HepG2 (cell line): ENCODE results near the gene INTS2. TPM values are rescaled to one million over a fixed set of nuclear protein-coding genes. Genes with fewer than 3 reads are reported as not detected.
"Not testable (repeated sequence)": the region's sequence is repeated elsewhere in the genome, so short reads cannot be mapped to it uniquely, and the experiment has no call there.

Source experiments
- ATAC-seq: fragments of 200-7000 bp; cut with Tn5 transposase; 3 replicates; pipeline ENCODE4 v1.9.1; 2020; ENCODE audit warnings: mild to moderate bottlenecking, moderate library complexity
- BruUV-seq: library from RNA; stranded (reverse); fragments of 400-500 nt; replicated peaks from 2 replicates; lab custom pipeline; 2021; lab: Mats Ljungman, UMichigan
- CTCF ChIA-PET: fragments of 300-600 bp; formaldehyde crosslinking; extraction: SDS; loops from one replicate; lab custom pipeline; 2021; ENCODE audit warnings: low total read pairs, inconsistent platforms, low intra/inter-chr PET ratio; lab: Yijun Ruan, JAX
- POLR2A ChIA-PET: fragments of 350-600 bp; sonication (Branson Sonifier 250); formaldehyde crosslinking; loops from one replicate; lab custom pipeline; 2020; ENCODE audit warnings: antibody characterized with exemption, inconsistent platforms; lab: Yijun Ruan, JAX
- DNase-seq: peaks from one replicate; pipeline ENCODE4 v3.0.0-alpha.2; 2015; ENCODE audit warnings: low spot score
- FAIRE-seq: peaks from 3 replicates; lab custom pipeline; 2011; peaks lifted over from hg19 to GRCh38; lab: Jason Lieb, UNC
- H2AFZ ChIP-seq: one replicate; pipeline ENCODE4 v1.6.1; 2011; ENCODE audit warnings: low read length, inconsistent platforms
- H3K27ac ChIP-seq: fragments of 300-600 bp; 3 replicates; pipeline ENCODE4 v1.8.0; 2011; ENCODE audit warnings: mixed run types, mild to moderate bottlenecking, mixed read lengths, low read length, inconsistent platforms; ENCODE audit not compliant: insufficient read depth; ENCODE audit errors: extremely low read length
- H3K27me3 ChIP-seq, 2 experiments: fragments of 200-600 bp in 1 of 2; 2 replicates in 1 of 2; 3 replicates in 1 of 2; pipeline versions ENCODE4 v1.6.0 to v1.8.0; 2011; ENCODE audit warnings: low read length in 2 of 2, mild to moderate bottlenecking in 2 of 2, moderate library complexity in 2 of 2, inconsistent platforms in 1 of 2; ENCODE audit not compliant: insufficient read depth in 2 of 2, control insufficient read depth in 1 of 2
- H3K36me3 ChIP-seq, 2 experiments: fragments of 200-600 bp in 1 of 2; replicated peaks in 1 of 2; 2 replicates in 1 of 2; 3 replicates in 1 of 2; pipeline versions ENCODE4 v1.5.1 to v1.8.0; 2011; ENCODE audit warnings: low read length in 2 of 2, inconsistent platforms in 1 of 2; ENCODE audit not compliant: insufficient read depth in 2 of 2, control insufficient read depth in 1 of 2
- H3K4me1 ChIP-seq: 2 replicates; pipeline ENCODE4 v1.5.1; 2012; ENCODE audit warnings: low read length, inconsistent platforms; ENCODE audit not compliant: insufficient read depth
- H3K4me2 ChIP-seq: 2 replicates; pipeline ENCODE4 v1.6.0; 2011; ENCODE audit warnings: low read depth, low read length, inconsistent platforms
- H3K4me3 ChIP-seq, 3 experiments: fragments of 200-600 bp in 1 of 3; sonication (generic), shearing (Covaris generic) in 1 of 3; replicated peaks in 1 of 3; 2 replicates each; pipeline ENCODE4 v1.5.1; 2011 to 2016; ENCODE audit warnings: low read length in 3 of 3, inconsistent platforms in 2 of 3, low read depth in 2 of 3, mild to moderate bottlenecking in 2 of 3, control low read depth in 1 of 3, mixed read lengths in 1 of 3; ENCODE audit not compliant: insufficient read depth in 1 of 3
- H3K79me2 ChIP-seq: one replicate; pipeline ENCODE4 v1.6.1; 2011; ENCODE audit warnings: low read length, inconsistent platforms; ENCODE audit not compliant: insufficient read depth
- H3K9ac ChIP-seq: 2 replicates; pipeline ENCODE4 v1.6.0; 2011; ENCODE audit warnings: mild to moderate bottlenecking, low read depth, low read length, inconsistent platforms; ENCODE audit not compliant: insufficient read depth
- H3K9me3 ChIP-seq: 2 replicates; pipeline ENCODE4 v1.5.1; 2012; ENCODE audit warnings: mild to moderate bottlenecking, low read length
- H4K20me1 ChIP-seq: 2 replicates; pipeline ENCODE4 v1.6.0; 2011; ENCODE audit warnings: inconsistent platforms, mild to moderate bottlenecking, low read length, moderate library complexity; ENCODE audit not compliant: insufficient read depth
- CAMTA2 ChIP-seq: sonication (generic); formaldehyde crosslinking; IDR thresholded peaks from 2 replicates; pipeline ENCODE4 v1.4.0; 2020; ENCODE audit warnings: mild to moderate bottlenecking, missing genetic modification reagents, borderline replicate concordance
- CREB1 ChIP-seq, 2 experiments: fragments of 450-650 bp in 1 of 2; IDR thresholded peaks; 2 replicates each; pipeline ENCODE4 v1.6.1; 2016 to 2017; ENCODE audit warnings: control low read depth in 1 of 2, mild to moderate bottlenecking in 1 of 2, missing compliant biosample characterization in 1 of 2, missing genetic modification characterization in 1 of 2
- DNMT3B ChIP-seq: conservative IDR thresholded peaks from 2 replicates; pipeline ENCODE4 v1.6.1; 2016; ENCODE audit warnings: missing biosample characterization, control low read depth
- MAFG ChIP-seq: sonication (generic); formaldehyde crosslinking; IDR thresholded peaks from 2 replicates; pipeline ENCODE4 v1.5.1; 2020; ENCODE audit warnings: mild to moderate bottlenecking, missing genetic modification reagents
- NCOA1 ChIP-seq: sonication (generic); formaldehyde crosslinking; IDR thresholded peaks from 2 replicates; pipeline ENCODE4 v1.9.0; 2021; ENCODE audit warnings: missing genetic modification reagents
- RXRB ChIP-seq: IDR thresholded peaks from 2 replicates; pipeline ENCODE4 v1.6.1; 2016; ENCODE audit warnings: borderline replicate concordance, missing genetic modification reagents, missing compliant biosample characterization
- ZNF670 ChIP-seq: sonication (generic); formaldehyde crosslinking; IDR thresholded peaks from 2 replicates; pipeline ENCODE4 v1.8.0; 2022; ENCODE audit warnings: mild to moderate bottlenecking, missing genetic modification reagents, borderline replicate concordance
- ZNF792 ChIP-seq: IDR thresholded peaks from 2 replicates; pipeline ENCODE4 v1.6.1; 2016
- WGBS: methylation state at CpG from one replicate; pipeline ENCODE4 v1.1.6; 2017; ENCODE audit warnings: low lambda C conversion rate; 5-methylcytosine and 5-hydroxymethylcytosine counted together
- in situ Hi-C: cut with HindIII; loops from 2 replicates; pipeline ENCODE4 v1.10.0; 2017; ENCODE audit warnings: low pct_unique_long_range_greater_than_20kb; ENCODE audit not compliant: extremely low pct_ligation_motif_present
- intact Hi-C: fragments of 100-400 bp; cut with micrococcal nuclease; formaldehyde crosslinking; loops from one replicate; pipeline ENCODE4 v1.10.0; 2022; ENCODE audit not compliant: unreplicated experiment
- polyA plus RNA-seq, 8 experiments: library from polyadenylated mRNA; depleted of rRNA in 3 of 8; stranded (reverse) in 7 of 8; unstranded in 1 of 8; fragments of >200 nt; fragmentation: Illumina TruSeq in 4 of 8; extraction: Trizol in 4 of 8; gene quantifications; 2 replicates each; pipeline versions ENCODE4 v1.2.1 to v1.2.3, GENCODE V29; 2011 to 2016; ENCODE audit warnings: low read depth in 4 of 8, missing spikeins in 1 of 8, mixed read lengths in 1 of 8; ENCODE audit not compliant: insufficient read depth in 1 of 8
- total RNA-seq, 5 experiments: library from RNA; depleted of rRNA; stranded (reverse); fragments of >200 nt; fragmentation: Illumina TruSeq; extraction: Trizol; gene quantifications; 2 replicates each; pipeline ENCODE4 v1.2.3, GENCODE V29; 2016; ENCODE audit warnings: low read depth in 1 of 5
- TF ChIP-seq, protein P1 (sequence below): sonication (generic); formaldehyde crosslinking; IDR thresholded peaks from 2 replicates; pipeline ENCODE4 v1.5.1; 2020; ENCODE audit warnings: mild to moderate bottlenecking, moderate library complexity, missing genetic modification reagents
- TF ChIP-seq, protein P2 (sequence below): sonication (generic); formaldehyde crosslinking; IDR thresholded peaks from 2 replicates; pipeline ENCODE4; 2020; ENCODE audit warnings: missing genetic modification reagents, mild to moderate bottlenecking, borderline replicate concordance

INTS2 gene
- total and polyA plus RNA-seq, 2 of the 13 experiments (the other 11 are each of a cell fraction or from before 2014, with no cell fraction given), result 20.5 to 30.2 TPM

DNA sequence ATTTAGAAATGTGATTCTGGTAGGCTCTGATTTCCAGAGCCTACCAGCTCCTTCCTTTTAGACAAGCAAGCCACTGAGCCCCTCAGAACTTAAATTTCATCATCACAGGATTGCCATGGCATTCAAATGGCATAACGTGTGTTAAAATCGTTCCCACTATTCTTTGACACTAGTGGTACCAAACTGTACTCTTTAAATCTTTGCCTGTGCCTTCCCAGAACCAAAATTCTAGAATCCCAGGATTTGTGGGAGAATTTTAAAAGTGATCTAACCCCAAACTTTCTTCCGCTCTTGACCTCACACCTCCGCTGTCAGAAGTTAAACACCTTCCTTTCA is 287 bp upstream of the INTS2 start (continued):
- TF ChIP-seq, protein P1, sequence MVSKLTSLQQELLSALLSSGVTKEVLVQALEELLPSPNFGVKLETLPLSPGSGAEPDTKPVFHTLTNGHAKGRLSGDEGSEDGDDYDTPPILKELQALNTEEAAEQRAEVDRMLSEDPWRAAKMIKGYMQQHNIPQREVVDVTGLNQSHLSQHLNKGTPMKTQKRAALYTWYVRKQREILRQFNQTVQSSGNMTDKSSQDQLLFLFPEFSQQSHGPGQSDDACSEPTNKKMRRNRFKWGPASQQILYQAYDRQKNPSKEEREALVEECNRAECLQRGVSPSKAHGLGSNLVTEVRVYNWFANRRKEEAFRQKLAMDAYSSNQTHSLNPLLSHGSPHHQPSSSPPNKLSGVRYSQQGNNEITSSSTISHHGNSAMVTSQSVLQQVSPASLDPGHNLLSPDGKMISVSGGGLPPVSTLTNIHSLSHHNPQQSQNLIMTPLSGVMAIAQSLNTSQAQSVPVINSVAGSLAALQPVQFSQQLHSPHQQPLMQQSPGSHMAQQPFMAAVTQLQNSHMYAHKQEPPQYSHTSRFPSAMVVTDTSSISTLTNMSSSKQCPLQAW, result 0 out of 2 replicates have a peak, but pooled peaks have one; percentile 15
- no peak for TF ChIP-seq ZNF670 (CRISPR knock-in tag)

DNA sequence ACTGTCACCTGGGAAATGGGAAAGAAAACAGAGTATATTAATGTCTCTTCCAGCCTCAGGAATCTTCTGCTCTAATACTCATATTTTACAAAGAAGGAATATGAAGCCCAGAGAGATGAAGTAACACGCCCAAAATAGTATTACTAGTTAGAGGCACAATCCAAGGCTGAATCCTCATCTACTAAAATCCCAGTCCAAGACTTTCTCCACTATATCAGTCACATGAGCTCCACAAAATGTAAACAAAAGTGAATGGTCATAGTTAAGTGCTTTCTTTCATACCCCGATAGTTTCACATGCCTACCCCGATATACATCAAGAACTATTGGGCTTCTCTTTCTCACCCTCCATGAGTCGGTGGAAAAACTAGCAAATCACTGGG is 965 bp downstream of the INTS2 start:
- intact Hi-C loops, result no loop called here
- no peak for FAIRE-seq
- 15% methylated on average over 4 of the region's 4 CpGs for WGBS

DNA sequence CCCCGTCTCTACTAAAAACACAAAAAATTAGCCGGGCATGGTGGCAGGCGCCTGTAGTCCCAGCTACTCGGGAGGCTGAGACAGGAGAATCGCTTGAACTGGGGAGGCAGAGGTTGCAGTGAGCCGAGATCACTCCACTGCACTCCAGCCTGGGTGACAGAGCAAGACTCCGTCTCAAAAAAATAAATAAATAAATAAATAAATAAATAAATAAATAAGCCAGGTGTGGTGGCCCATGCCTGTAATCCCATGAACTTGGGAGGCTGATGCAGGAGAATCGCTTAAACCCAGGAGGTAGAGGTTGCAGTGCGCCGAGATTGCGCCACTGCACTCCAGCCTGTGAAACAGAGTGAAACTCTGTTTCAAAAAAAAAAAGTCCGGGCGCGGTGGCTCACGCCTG is 12.6 kb downstream of the INTS2 start:
- H3K4me3 ChIP-seq, H3K4me2 ChIP-seq, ATAC-seq, DNase-seq, in situ Hi-C loops, CTCF ChIA-PET, H3K9ac ChIP-seq, H3K27ac ChIP-seq, H4K20me1 ChIP-seq, FAIRE-seq, POLR2A ChIA-PET, intact Hi-C loops, H3K4me1 ChIP-seq, BruUV-seq, H3K27me3 ChIP-seq, H3K9me3 ChIP-seq, H2AFZ ChIP-seq, H3K79me2 ChIP-seq: not testable (repeated sequence)
- peaks cover 15 to 45% of the 10 kb centered on the region in 2 experiments for H3K36me3 ChIP-seq
- 97% methylated on average over 15 of the region's 15 CpGs for WGBS

More for the DNA sequence above, 965 bp downstream of the INTS2 start:
- ChIA-PET POLR2A (interaction anchor here (0.7 to 1.0 kb wide), 2 partner anchors 24 to 253 kb away, joined by 3 read pairs; no protein-coding TSS in a partner anchor), CTCF (no interaction called here)
- H3K4me3 ChIP-seq, result peak overlapping the region; percentile 92 to 96 (median 94)
- no TSS peak for BruUV-seq
- ATAC-seq, result no peak
- peaks cover 18% of the 10 kb centered on the region for H3K79me2 ChIP-seq
- peaks cover 3 to 17% of the 10 kb centered on the region in 2 experiments; a peak in 4 of 5 replicates for H3K36me3 ChIP-seq
- in situ Hi-C loops, result no loop called here
- no peaks in the 10 kb centered on the region for H4K20me1 ChIP-seq
- H3K27ac ChIP-seq, result peak overlapping the region; percentile 80
- H3K4me2 ChIP-seq, result peak overlapping the region; percentile 96
- H3K9ac ChIP-seq, result peak overlapping the region; percentile 96
- H3K27me3 ChIP-seq, result peaks cover 0 to 2% of the 10 kb centered on the region in 2 experiments; a peak in 2 of 5 replicates
- peaks cover 19% of the 10 kb centered on the region for H3K4me1 ChIP-seq
- no peaks in the 10 kb centered on the region for H3K9me3 ChIP-seq
- TF ChIP-seq CAMTA2 (CRISPR knock-in tag) (no peak), DNMT3B (0 out of 2 replicates have a peak, but pooled peaks have one; percentile 83), CREB1 (IDR thresholded peaks at IDR 0.05) (no peak), CREB1 (CRISPR knock-in tag; IDR thresholded peaks at IDR 0.05) (0 out of 2 replicates have a peak, but pooled peaks have one; percentile 30), RXRB (CRISPR knock-in tag) (no peak), NCOA1 (CRISPR knock-in tag) (no peak), MAFG (CRISPR knock-in tag) (no peak), ZNF792 (no peak)
- TF ChIP-seq, protein P2, sequence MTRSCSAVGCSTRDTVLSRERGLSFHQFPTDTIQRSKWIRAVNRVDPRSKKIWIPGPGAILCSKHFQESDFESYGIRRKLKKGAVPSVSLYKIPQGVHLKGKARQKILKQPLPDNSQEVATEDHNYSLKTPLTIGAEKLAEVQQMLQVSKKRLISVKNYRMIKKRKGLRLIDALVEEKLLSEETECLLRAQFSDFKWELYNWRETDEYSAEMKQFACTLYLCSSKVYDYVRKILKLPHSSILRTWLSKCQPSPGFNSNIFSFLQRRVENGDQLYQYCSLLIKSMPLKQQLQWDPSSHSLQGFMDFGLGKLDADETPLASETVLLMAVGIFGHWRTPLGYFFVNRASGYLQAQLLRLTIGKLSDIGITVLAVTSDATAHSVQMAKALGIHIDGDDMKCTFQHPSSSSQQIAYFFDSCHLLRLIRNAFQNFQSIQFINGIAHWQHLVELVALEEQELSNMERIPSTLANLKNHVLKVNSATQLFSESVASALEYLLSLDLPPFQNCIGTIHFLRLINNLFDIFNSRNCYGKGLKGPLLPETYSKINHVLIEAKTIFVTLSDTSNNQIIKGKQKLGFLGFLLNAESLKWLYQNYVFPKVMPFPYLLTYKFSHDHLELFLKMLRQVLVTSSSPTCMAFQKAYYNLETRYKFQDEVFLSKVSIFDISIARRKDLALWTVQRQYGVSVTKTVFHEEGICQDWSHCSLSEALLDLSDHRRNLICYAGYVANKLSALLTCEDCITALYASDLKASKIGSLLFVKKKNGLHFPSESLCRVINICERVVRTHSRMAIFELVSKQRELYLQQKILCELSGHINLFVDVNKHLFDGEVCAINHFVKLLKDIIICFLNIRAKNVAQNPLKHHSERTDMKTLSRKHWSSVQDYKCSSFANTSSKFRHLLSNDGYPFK (CRISPR knock-in tag), result no peak
- TF ChIP-seq, all 625 proteins: peak for 2
- no peak for DNase-seq
- peak overlapping the region; percentile 81 for H2AFZ ChIP-seq
